H1 (cell line): ENCODE data around the gene ARHGEF4. TPM values are rescaled to one million over a fixed set of nuclear protein-coding genes. Genes with fewer than 3 reads are reported as not detected.

Source experiments
- CTCF ChIA-PET: fragments of 300-600 bp; sonication (Branson Sonifier 250); formaldehyde crosslinking; loops from one replicate; lab custom pipeline; 2021; ENCODE audit not compliant: partially characterized antibody; lab: Charles Lee
- POLR2A ChIA-PET: fragments of 300-600 bp; sonication (Branson Sonifier 250); formaldehyde crosslinking; loops from one replicate; lab custom pipeline; 2021; ENCODE audit warnings: inconsistent platforms; ENCODE audit not compliant: partially characterized antibody; lab: Charles Lee
- DNase-seq, 2 experiments: peaks; one replicate each; pipeline versions ENCODE4 v3.0.0 to v3.0.0-alpha.2; 2010 to 2022; ENCODE audit warnings: low spot score in 2 of 2, low read depth in 1 of 2, mixed read lengths in 1 of 2
- FAIRE-seq: peaks from 2 replicates; lab custom pipeline; 2011; peaks lifted over from hg19 to GRCh38; lab: Jason Lieb, UNC
- H2AFZ ChIP-seq: 2 replicates; pipeline ENCODE4 v1.8.1; 2012; ENCODE audit warnings: low read length, inconsistent platforms
- H2AK5ac ChIP-seq: 2 replicates; pipeline ENCODE4 v1.6.1; 2013; ENCODE audit warnings: low read depth, low read length
- H2BK120ac ChIP-seq: replicated peaks from 2 replicates; pipeline ENCODE3; 2013; ENCODE audit warnings: low read depth, low read length, inconsistent platforms
- H2BK12ac ChIP-seq: 2 replicates; pipeline ENCODE4 v1.6.1; 2013; ENCODE audit warnings: low read depth, low read length
- H2BK15ac ChIP-seq: 2 replicates; pipeline ENCODE4 v1.6.1; 2013; ENCODE audit warnings: low read length
- H2BK20ac ChIP-seq: 2 replicates; pipeline ENCODE4 v1.6.1; 2013; ENCODE audit warnings: low read length
- H2BK5ac ChIP-seq: 2 replicates; pipeline ENCODE4 v1.6.1; 2013; ENCODE audit warnings: low read depth, low read length
- H3K14ac ChIP-seq: 2 replicates; pipeline ENCODE4 v1.6.1; 2013; ENCODE audit warnings: inconsistent platforms; ENCODE audit not compliant: insufficient read length
- H3K18ac ChIP-seq: 2 replicates; pipeline ENCODE4 v1.6.1; 2013; ENCODE audit warnings: low read length; ENCODE audit errors: extremely low read depth
- H3K23ac ChIP-seq: 2 replicates; pipeline ENCODE4 v1.6.1; 2013; ENCODE audit warnings: inconsistent platforms; ENCODE audit not compliant: insufficient read length
- H3K23me2 ChIP-seq: 2 replicates; pipeline ENCODE4 v1.6.1; 2013; ENCODE audit warnings: low read depth, low read length
- H3K27ac ChIP-seq: 2 replicates; pipeline ENCODE4 v1.6.1; 2011; ENCODE audit warnings: low read depth, low read length, inconsistent platforms
- H3K27me3 ChIP-seq, 4 experiments: replicated peaks in 1 of 4; 1 replicate in 1 of 4; 2 replicates in 3 of 4; pipeline versions ENCODE4 v1.6.1 to v1.8.1; 2011 to 2013; ENCODE audit warnings: low read length in 3 of 4, mild to moderate bottlenecking in 3 of 4, inconsistent platforms in 2 of 4, mixed read lengths in 2 of 4, moderate library complexity in 1 of 4; ENCODE audit not compliant: control insufficient read depth in 3 of 4, insufficient read depth in 3 of 4; ENCODE audit errors: extremely low read depth in 1 of 4
- H3K36me3 ChIP-seq, 4 experiments: 2 replicates each; pipeline versions ENCODE4 v1.6.1 to v1.8.1; 2011 to 2013; ENCODE audit warnings: mild to moderate bottlenecking in 4 of 4, low read length in 3 of 4, moderate library complexity in 2 of 4, control low read depth in 1 of 4, inconsistent platforms in 1 of 4; ENCODE audit not compliant: insufficient read depth in 4 of 4, control insufficient read depth in 2 of 4
- H3K4ac ChIP-seq: replicated peaks from 2 replicates; pipeline ENCODE3; 2013; ENCODE audit warnings: low read length, low read depth, mixed read lengths, inconsistent platforms; ENCODE audit not compliant: insufficient read length
- H3K4me1 ChIP-seq, 4 experiments: replicated peaks in 1 of 4; 1 replicate in 1 of 4; 2 replicates in 3 of 4; pipeline versions ENCODE4 v1.6.1 to v1.8.1; 2011 to 2013; ENCODE audit warnings: low read length in 3 of 4, inconsistent platforms in 2 of 4, mixed read lengths in 1 of 4; ENCODE audit not compliant: insufficient read depth in 4 of 4, control insufficient read depth in 3 of 4
- H3K4me2 ChIP-seq, 2 experiments: 2 replicates each; pipeline versions ENCODE4 v1.6.1 to v1.8.1; 2011 to 2013; ENCODE audit warnings: low read depth in 2 of 2, low read length in 2 of 2, control low read depth in 1 of 2, inconsistent platforms in 1 of 2, mild to moderate bottlenecking in 1 of 2; ENCODE audit not compliant: insufficient read depth in 1 of 2
- H3K4me3 ChIP-seq, 4 experiments: fragments of 200-600, 300-600 bp in 1 of 4; sonication (generic), shearing (Covaris generic), sonication (Bioruptor Twin) in 1 of 4; 2 replicates each; pipeline versions ENCODE4 v1.5.1 to v1.8.1; 2011 to 2016; ENCODE audit warnings: low read length in 4 of 4, low read depth in 3 of 4, control low read depth in 2 of 4, inconsistent platforms in 2 of 4, mild to moderate bottlenecking in 2 of 4, mixed read lengths in 1 of 4, moderate library complexity in 1 of 4; ENCODE audit not compliant: insufficient read depth in 2 of 4; ENCODE audit errors: extremely low read depth in 1 of 4
- H3K56ac ChIP-seq: replicated peaks from 2 replicates; pipeline ENCODE3; 2013; ENCODE audit warnings: low read depth, mild to moderate bottlenecking, mixed read lengths, low read length, inconsistent platforms; ENCODE audit not compliant: insufficient read length
- H3K79me1 ChIP-seq: 2 replicates; pipeline ENCODE4 v1.6.1; 2013; ENCODE audit warnings: low read depth, low read length, control low read depth
- H3K79me2 ChIP-seq, 2 experiments: 2 replicates each; pipeline versions ENCODE4 v1.6.1 to v1.8.1; 2012 to 2013; ENCODE audit warnings: low read length in 2 of 2, mild to moderate bottlenecking in 2 of 2, inconsistent platforms in 1 of 2; ENCODE audit not compliant: insufficient read depth in 2 of 2, control insufficient read depth in 1 of 2
- H3K9ac ChIP-seq, 4 experiments: replicated peaks in 1 of 4; 1 replicate in 1 of 4; 2 replicates in 3 of 4; pipeline versions ENCODE4 v1.6.1 to v1.8.1; 2011 to 2013; ENCODE audit warnings: low read depth in 3 of 4, low read length in 3 of 4, control low read depth in 2 of 4, mild to moderate bottlenecking in 2 of 4, moderate library complexity in 2 of 4, inconsistent platforms in 1 of 4; ENCODE audit errors: extremely low read depth in 1 of 4
- H3K9me3 ChIP-seq, 2 experiments: 2 replicates each; pipeline versions ENCODE4 v1.6.1 to v1.8.1; 2012 to 2013; ENCODE audit warnings: mild to moderate bottlenecking in 2 of 2, moderate library complexity in 2 of 2, control low read depth in 1 of 2, inconsistent platforms in 1 of 2, low read depth in 1 of 2, low read length in 1 of 2, mixed read lengths in 1 of 2; ENCODE audit not compliant: insufficient read depth in 2 of 2
- H4K20me1 ChIP-seq, 2 experiments: replicated peaks in 1 of 2; 2 replicates each; pipeline versions ENCODE3 to v1.8.1; 2011 to 2013; ENCODE audit warnings: inconsistent platforms in 2 of 2, low read length in 2 of 2, mild to moderate bottlenecking in 1 of 2; ENCODE audit not compliant: insufficient read depth in 2 of 2, control insufficient read depth in 1 of 2
- H4K5ac ChIP-seq: 2 replicates; pipeline ENCODE4 v1.6.1; 2013; ENCODE audit warnings: low read length, low read depth, mixed read lengths, inconsistent platforms; ENCODE audit not compliant: insufficient read length
- H4K8ac ChIP-seq: 2 replicates; pipeline ENCODE4 v1.8.0; 2013; ENCODE audit warnings: mild to moderate bottlenecking, moderate library complexity, low read length, inconsistent platforms; ENCODE audit not compliant: insufficient read depth; ENCODE audit errors: extremely low read depth
- H4K91ac ChIP-seq: replicated peaks from 2 replicates; pipeline ENCODE3; 2013; ENCODE audit warnings: low read length, mixed read lengths, inconsistent platforms; ENCODE audit not compliant: insufficient read length
- CBX8 ChIP-seq: fragments of 300-800, 300-1000 bp; sonication (generic); IDR thresholded peaks from 2 replicates; pipeline ENCODE4 v1.7.1; 2016; ENCODE audit warnings: low read depth, low read length, borderline replicate concordance
- EP300 ChIP-seq, 2 experiments: IDR thresholded peaks; 1 replicate in 1 of 2; 2 replicates in 1 of 2; pipeline ENCODE4 v1.6.1; 2011 to 2012; ENCODE audit warnings: low read depth in 2 of 2, low read length in 2 of 2, mild to moderate bottlenecking in 2 of 2, borderline replicate concordance in 1 of 2, inconsistent platforms in 1 of 2, moderate library complexity in 1 of 2
- EZH2 ChIP-seq: fragments of 200-600 bp; sonication (generic); IDR thresholded peaks from 2 replicates; pipeline ENCODE4 v1.7.1; 2012; ENCODE audit warnings: low read depth, mild to moderate bottlenecking, moderate library complexity, low read length, inconsistent platforms; ENCODE audit not compliant: severe bottlenecking
- KDM4A ChIP-seq: IDR thresholded peaks from one replicate; pipeline ENCODE4 v1.7.1; 2012; ENCODE audit warnings: low read depth, mild to moderate bottlenecking, moderate library complexity, low read length, inconsistent platforms; ENCODE audit not compliant: severe bottlenecking
- RAD21 ChIP-seq, 2 experiments: IDR thresholded peaks in 1 of 2; conservative IDR thresholded peaks in 1 of 2; 2 replicates each; pipeline ENCODE4 v1.6.1; 2011; ENCODE audit warnings: low read depth in 2 of 2, low read length in 2 of 2, improper control_type of control experiment in 1 of 2, inconsistent platforms in 1 of 2, mild to moderate bottlenecking in 1 of 2, moderate library complexity in 1 of 2
- RFX5 ChIP-seq: IDR thresholded peaks from 2 replicates; pipeline ENCODE4 v1.6.1; 2011; ENCODE audit warnings: low read depth, low read length, improper control_type of control experiment, borderline replicate concordance
- RXRA ChIP-seq: IDR thresholded peaks from 2 replicates; pipeline ENCODE4 v1.6.1; 2011; ENCODE audit warnings: low read depth, mild to moderate bottlenecking, low read length, moderate library complexity; ENCODE audit not compliant: insufficient read depth
- SIN3A ChIP-seq, 2 experiments: IDR thresholded peaks in 1 of 2; conservative IDR thresholded peaks in 1 of 2; 2 replicates each; pipeline ENCODE4 v1.6.1; 2011 to 2012; ENCODE audit warnings: low read length in 2 of 2, improper control_type of control experiment in 1 of 2, low read depth in 1 of 2, mild to moderate bottlenecking in 1 of 2
- SP4 ChIP-seq: IDR thresholded peaks from 2 replicates; pipeline ENCODE4 v1.6.1; 2012; ENCODE audit warnings: low read length, inconsistent platforms
- TAF1 ChIP-seq: IDR thresholded peaks from 2 replicates; pipeline ENCODE4 v1.6.1; 2011; ENCODE audit warnings: mild to moderate bottlenecking, low read depth, low read length
- WGBS, 2 experiments: shearing (Covaris generic) in 1 of 2; methylation state at CpG; one replicate each; pipeline versions ENCODE4 v1.1.6 to v1.1.7; 2013 to 2015; ENCODE audit warnings: low lambda C conversion rate in 2 of 2, mixed read lengths in 2 of 2, inconsistent platforms in 1 of 2, low coverage in 1 of 2, missing lambda C conversion rate in 1 of 2; ENCODE audit not compliant: insufficient replicate concordance in 2 of 2, insufficient coverage in 1 of 2, insufficient read length in 1 of 2; ENCODE audit errors: extremely low coverage in 1 of 2, missing lambda C conversion rate in 1 of 2; 5-methylcytosine and 5-hydroxymethylcytosine counted together
- polyA plus RNA-seq, 7 experiments: library from polyadenylated mRNA; depleted of rRNA in 3 of 7; stranded (reverse) in 5 of 7; unstranded in 2 of 7; fragments of >200 nt in 5 of 7; fragments of 200-250 nt in 2 of 7; gene quantifications; 1 replicate in 5 of 7; 2 replicates in 1 of 7; 4 replicates in 1 of 7; pipeline versions ENCODE4 v1.2.1 to v1.2.3, GENCODE V29; 2011 to 2013; ENCODE audit warnings: missing spikeins in 2 of 7, mixed read lengths in 2 of 7
- total RNA-seq: library from RNA; stranded (reverse); fragmentation: NEBNext Ultra II Directional; extraction: Animal tissue kit (Norgen Biotek cat#: 25700); gene quantifications from 2 replicates; pipeline ENCODE4 v1.2.1, GENCODE V29; 2021

ARHGEF4 gene
- total and polyA plus RNA-seq, 2 of the 8 experiments (the other 6 are each of a cell fraction or from before 2014, with no cell fraction given) = 10.6 to 14.6 TPM

- Histone ChIP-seq H2BK5ac (no peak overlapping the region), H3K14ac (no peak overlapping the region), H2BK12ac (no peak overlapping the region), H2BK15ac (no peak overlapping the region; the same call in 1 of the 2 replicates), H3K4me3 (peak overlapping the region in 1 of 4 experiments; percentile 33; a peak in 3 of 8 replicates), H3K56ac (no peak overlapping the region), H3K79me1 (no peaks in the 10 kb centered on the region), H4K8ac (peak overlapping the region; percentile 91), H2BK120ac (no peak overlapping the region), H2AK5ac (no peak overlapping the region), H4K5ac (no peak overlapping the region), H3K36me3 (no peaks in the 10 kb centered on the region), H3K27me3 (peaks cover 0 to 8% (median 0%) of the 10 kb centered on the region in 4 experiments; a peak in 2 of 7 replicates), H4K20me1 (no peaks in the 10 kb centered on the region), H3K4me1 (peaks cover 0 to 11% (median 2%) of the 10 kb centered on the region in 4 experiments; a peak in 5 of 7 replicates), H3K23me2 (no peaks in the 10 kb centered on the region), H2AFZ (no peak overlapping the region), H3K27ac (no peak overlapping the region), H3K4me2 (peak overlapping the region; percentile 28 to 40; a peak in 1 of 4 replicates), H3K9me3 (no peaks in the 10 kb centered on the region), H3K79me2 (no peaks in the 10 kb centered on the region), H3K4ac (no peak overlapping the region), H4K91ac (no peak overlapping the region), H3K23ac (no peak overlapping the region), H2BK20ac (no peak overlapping the region), H3K18ac (no peak overlapping the region; the same call in 1 of the 2 replicates), H3K9ac (no peak overlapping the region)
- 68% methylated on average over 37 of the region's 50 CpGs; no CpG with 5 or more reads in 1 of the 2 experiments for WGBS, 2 experiments
- DNase-seq (peak in 1 of 2 experiments; percentile 66), FAIRE-seq (no peak)
- ChIA-PET POLR2A (interaction anchor here (0.9 kb wide), 1 partner anchor 25 kb away, joined by 3 read pairs; no protein-coding TSS in a partner anchor), CTCF (interaction anchor here (0.6 to 2.2 kb wide), 12 partner anchors 9 to 120 kb away, joined by 3 to 6 read pairs (median 3); no protein-coding TSS in a partner anchor)
- TF ChIP-seq EZH2 (peak; percentile 30), SP4 (no peak), KDM4A (peak; percentile 27), CBX8 (no peak), SIN3A (conservative IDR thresholded peaks at IDR 0.05 in 1 of 2, IDR thresholded peaks at IDR 0.05 in 1 of 2; ENCODE audit: low read depth in 1 of 2, low read length in 2 of 2) (no peak), TAF1 (no peak), RFX5 (no peak), EP300 (IDR thresholded peaks at IDR 0.05; ENCODE audit: borderline replicate concordance in 1 of 2, low read depth in 2 of 2, low read length in 2 of 2) (no peak), RXRA (no peak), RAD21 (IDR thresholded peaks at IDR 0.05 in 1 of 2, conservative IDR thresholded peaks at IDR 0.05 in 1 of 2; ENCODE audit: low read depth in 2 of 2, low read length in 2 of 2) (no peak)
Observed at GRCh38 chr2:130915595-130916437, 79.1 kb downstream of the ARHGEF4 start.
